K562 (cell line): ENCODE results near the gene ANKDD1A. TPM values are rescaled to one million over a fixed set of nuclear protein-coding genes. Genes with fewer than 3 reads are reported as not detected.
A peak's percentile ranks its signal among the peaks of the same experiment; 100 is the strongest.

Experiments
- ATF1 ChIP-seq, 2 experiments: fragments of 450-650 bp in 1 of 2; IDR thresholded peaks; 2 replicates each; pipeline ENCODE4 v1.6.1; 2016; ENCODE audit warnings: missing compliant biosample characterization in 1 of 2, missing genetic modification characterization in 1 of 2
- BDP1 ChIP-seq: IDR thresholded peaks from 3 replicates; pipeline ENCODE4 v1.6.1; 2011; ENCODE audit not compliant: insufficient read length, insufficient read depth
- BMI1 ChIP-seq: fragments of 150-350 bp; IDR thresholded peaks from 2 replicates; pipeline ENCODE4 v1.6.1; 2014; ENCODE audit warnings: low read length
- ELF4 ChIP-seq: fragments of 450-650 bp; formaldehyde crosslinking; IDR thresholded peaks from 2 replicates; pipeline ENCODE4 v1.4.0; 2022; ENCODE audit warnings: missing genetic modification characterization
- HEY1 ChIP-seq: fragments of 250-450 bp; sonication (Bioruptor Pico); IDR thresholded peaks from 2 replicates; pipeline ENCODE4 v1.5.0; 2020; ENCODE audit warnings: mild to moderate bottlenecking, moderate library complexity, borderline replicate concordance
- HMG20B ChIP-seq: fragments of 250-450 bp; sonication (Bioruptor Pico); IDR thresholded peaks from 2 replicates; pipeline ENCODE4 v1.5.0; 2021; ENCODE audit warnings: mild to moderate bottlenecking
- HNRNPH1 ChIP-seq: fragments of 200-400 bp; formaldehyde crosslinking; optimal IDR thresholded peaks from 2 replicates; pipeline ENCODE3; 2017; ENCODE audit warnings: low read depth, mild to moderate bottlenecking, low read length, moderate library complexity
- MAZ ChIP-seq, 2 experiments: fragments of 450-650 bp in 1 of 2; sonication (generic) in 1 of 2; formaldehyde crosslinking; IDR thresholded peaks in 1 of 2; conservative IDR thresholded peaks in 1 of 2; 2 replicates each; pipeline versions ENCODE4 v1.4.0 to v1.5.0; 2020; ENCODE audit warnings: mild to moderate bottlenecking in 1 of 2, missing genetic modification reagents in 1 of 2
- MIER1 ChIP-seq: fragments of 450-650 bp; IDR thresholded peaks from 2 replicates; pipeline ENCODE4 v1.6.1; 2016; ENCODE audit warnings: antibody characterized with exemption, mild to moderate bottlenecking, low read depth
- POLR2H ChIP-seq: IDR thresholded peaks from 2 replicates; pipeline ENCODE4 v1.6.1; 2016; ENCODE audit warnings: missing genetic modification characterization, low read depth, mild to moderate bottlenecking, control low read depth, missing compliant biosample characterization, moderate library complexity
- RCOR1 ChIP-seq, 2 experiments: IDR thresholded peaks; 2 replicates each; pipeline ENCODE4 v1.6.1; 2012; ENCODE audit warnings: low read depth in 2 of 2, low read length in 2 of 2, borderline replicate concordance in 1 of 2, improper control_type of control experiment in 1 of 2
- SRF ChIP-seq, 2 experiments: fragments of 250-450, 450-650 bp in 1 of 2; sonication (Bioruptor Pico) in 1 of 2; sonication (generic) in 1 of 2; formaldehyde crosslinking; IDR thresholded peaks; 2 replicates each; pipeline versions ENCODE4 v1.5.0 to v1.5.1; 2020 to 2022; ENCODE audit warnings: mild to moderate bottlenecking in 1 of 2, missing genetic modification reagents in 1 of 2
- TAF7 ChIP-seq: fragments of 450-650 bp; IDR thresholded peaks from 2 replicates; pipeline ENCODE4 v1.6.1; 2016; ENCODE audit warnings: missing genetic modification characterization, missing compliant biosample characterization
- ZFX ChIP-seq: sonication (generic); formaldehyde crosslinking; IDR thresholded peaks from 2 replicates; pipeline ENCODE4 v1.8.0; 2022; ENCODE audit warnings: mild to moderate bottlenecking, missing genetic modification reagents, moderate library complexity
- ZNF134 ChIP-seq: fragments of 250-450 bp; sonication (Bioruptor Pico); conservative IDR thresholded peaks from 2 replicates; pipeline ENCODE4 v1.4.0; 2020
- ZNF253 ChIP-seq: fragments of 250-450 bp; sonication (Bioruptor Pico); conservative IDR thresholded peaks from 2 replicates; pipeline ENCODE4 v1.6.1; 2021; ENCODE audit warnings: mild to moderate bottlenecking
- ZNF282 ChIP-seq: sonication (generic); formaldehyde crosslinking; IDR thresholded peaks from 2 replicates; pipeline ENCODE4 v1.8.1; 2023; ENCODE audit warnings: missing genetic modification reagents
- ZNF589 ChIP-seq: fragments of 200-800 bp; sonication (Bioruptor generic); IDR thresholded peaks from 2 replicates; pipeline ENCODE4 v1.6.1; 2016; ENCODE audit warnings: low read depth, missing genetic modification characterization, missing compliant biosample characterization
- polyA plus RNA-seq, 8 experiments: library from polyadenylated mRNA; depleted of rRNA in 4 of 8; stranded (reverse) in 5 of 8; unstranded in 3 of 8; fragments of >200 nt; fragmentation: Nextera tagmentation in 2 of 8; fragmentation: Illumina TruSeq in 1 of 8; extraction: Ambion mirVana in 2 of 8; extraction: Trizol in 1 of 8; gene quantifications; 2 replicates each; pipeline versions ENCODE4 v1.2.1 to v1.2.3, GENCODE V29; 2011 to 2014; ENCODE audit warnings: inconsistent platforms in 1 of 8, missing spikeins in 1 of 8
- total RNA-seq, 7 experiments: library from RNA; depleted of rRNA in 6 of 7; stranded (reverse); fragments of >200 nt in 6 of 7; fragmentation: Illumina TruSeq in 2 of 7; extraction: Trizol in 2 of 7; gene quantifications; 2 replicates each; pipeline versions ENCODE4 v1.2.1 to v1.2.3, GENCODE V29; 2011 to 2021; ENCODE audit warnings: low replicate concordance in 1 of 7
- TF ChIP-seq, protein P1 (sequence below), 2 experiments: fragments of 450-650 bp in 1 of 2; sonication (generic) in 1 of 2; formaldehyde crosslinking; conservative IDR thresholded peaks; 2 replicates each; pipeline versions ENCODE4 v1.4.0 to v1.8.1; 2020 to 2022; ENCODE audit warnings: mild to moderate bottlenecking in 1 of 2, missing genetic modification reagents in 1 of 2
- TF ChIP-seq, protein P2 (sequence below): fragments of 450-650 bp; formaldehyde crosslinking; IDR thresholded peaks from 2 replicates; pipeline ENCODE4 v1.4.0; 2022; ENCODE audit warnings: mild to moderate bottlenecking, moderate library complexity
- TF ChIP-seq, protein P3 (sequence below): sonication (generic); formaldehyde crosslinking; IDR thresholded peaks from 2 replicates; pipeline ENCODE4 v1.8.0; 2022; ENCODE audit warnings: mild to moderate bottlenecking, missing genetic modification reagents

ANKDD1A gene
- total and polyA plus RNA-seq, 9 of the 15 experiments (the other 6 are each of a cell fraction or from before 2014, with no cell fraction given) = 0.08 to 0.80 (median 0.43) TPM

DNA sequence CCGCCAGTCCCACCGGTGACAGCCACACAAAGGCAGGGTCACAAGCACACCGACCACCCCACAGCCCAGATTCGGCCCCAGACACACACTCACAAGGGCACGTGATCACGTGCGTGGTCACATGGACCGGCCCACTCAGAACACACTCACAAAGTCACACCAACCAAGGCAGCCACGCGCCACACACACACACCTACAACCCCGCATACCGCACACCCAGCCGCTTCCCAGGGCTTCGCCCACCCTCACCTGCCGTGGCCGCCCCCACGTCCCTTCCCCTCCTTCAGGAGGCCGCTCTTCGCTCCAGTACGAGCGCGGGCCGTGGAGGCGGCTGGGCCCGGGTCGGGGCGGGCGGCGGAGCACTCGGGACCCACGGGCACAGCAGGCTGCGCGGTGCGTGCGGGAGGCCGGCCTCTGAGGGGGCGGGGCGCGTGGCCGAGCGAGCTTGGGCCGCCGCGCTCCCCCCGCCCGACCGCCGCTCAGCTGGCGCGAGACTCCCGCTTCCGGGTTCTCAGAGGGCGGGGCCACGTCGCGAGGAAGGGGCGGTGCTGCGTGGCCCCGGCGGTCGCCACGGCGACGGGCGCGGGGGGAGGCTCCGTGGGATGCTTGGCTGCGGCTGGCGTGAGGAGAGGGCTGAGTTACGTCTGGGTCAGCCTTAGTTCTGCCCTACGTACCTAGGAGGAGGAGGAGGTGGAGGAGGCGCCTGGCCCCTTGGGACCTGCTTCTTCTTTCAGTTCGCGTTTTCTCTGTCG, 77.9 kb downstream of the ANKDD1A start, which contains the start of gene SPG21 (continued):
- TF ChIP-seq HEY1 (CRISPR knock-in tag) = no peak
- peak; percentile 87 for TF ChIP-seq ELF4 (CRISPR knock-in tag)
- no peak for TF ChIP-seq HMG20B
- no peak for TF ChIP-seq ZNF253 (CRISPR knock-in tag)
- TF ChIP-seq, protein P1, sequence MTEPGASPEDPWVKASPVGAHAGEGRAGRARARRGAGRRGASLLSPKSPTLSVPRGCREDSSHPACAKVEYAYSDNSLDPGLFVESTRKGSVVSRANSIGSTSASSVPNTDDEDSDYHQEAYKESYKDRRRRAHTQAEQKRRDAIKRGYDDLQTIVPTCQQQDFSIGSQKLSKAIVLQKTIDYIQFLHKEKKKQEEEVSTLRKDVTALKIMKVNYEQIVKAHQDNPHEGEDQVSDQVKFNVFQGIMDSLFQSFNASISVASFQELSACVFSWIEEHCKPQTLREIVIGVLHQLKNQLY (CRISPR knock-in tag; conservative IDR thresholded peaks at IDR 0.05) = peak in 1 of 2 experiments; percentile 96; a peak in 2 of 4 replicates
- TF ChIP-seq, protein P2, sequence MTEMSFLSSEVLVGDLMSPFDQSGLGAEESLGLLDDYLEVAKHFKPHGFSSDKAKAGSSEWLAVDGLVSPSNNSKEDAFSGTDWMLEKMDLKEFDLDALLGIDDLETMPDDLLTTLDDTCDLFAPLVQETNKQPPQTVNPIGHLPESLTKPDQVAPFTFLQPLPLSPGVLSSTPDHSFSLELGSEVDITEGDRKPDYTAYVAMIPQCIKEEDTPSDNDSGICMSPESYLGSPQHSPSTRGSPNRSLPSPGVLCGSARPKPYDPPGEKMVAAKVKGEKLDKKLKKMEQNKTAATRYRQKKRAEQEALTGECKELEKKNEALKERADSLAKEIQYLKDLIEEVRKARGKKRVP (CRISPR knock-in tag) = no peak
- TF ChIP-seq BMI1 = peak; percentile 92
- TF ChIP-seq ATF1 (CRISPR knock-in tag; IDR thresholded peaks at IDR 0.05) = no peak
- TF ChIP-seq ATF1 (tag; IDR thresholded peaks at IDR 0.05) = peak; percentile 75
- TF ChIP-seq MAZ (CRISPR knock-in tag; conservative IDR thresholded peaks at IDR 0.05 in 1 of 2, IDR thresholded peaks at IDR 0.05 in 1 of 2) = peak; percentile 92 to 97
- TF ChIP-seq TAF7 (tag) = peak; percentile 60; the same call in 1 of the 2 replicates
- peak in 1 of 2 experiments; percentile 36; a peak in 1 of 4 replicates for TF ChIP-seq SRF (CRISPR knock-in tag; IDR thresholded peaks at IDR 0.05)
- TF ChIP-seq RCOR1 (IDR thresholded peaks at IDR 0.05; ENCODE audit: borderline replicate concordance in 1 of 2, low read depth in 2 of 2, low read length in 2 of 2) = peak in 1 of 2 experiments; percentile 23; a peak in 1 of 4 replicates
- TF ChIP-seq, protein P3, sequence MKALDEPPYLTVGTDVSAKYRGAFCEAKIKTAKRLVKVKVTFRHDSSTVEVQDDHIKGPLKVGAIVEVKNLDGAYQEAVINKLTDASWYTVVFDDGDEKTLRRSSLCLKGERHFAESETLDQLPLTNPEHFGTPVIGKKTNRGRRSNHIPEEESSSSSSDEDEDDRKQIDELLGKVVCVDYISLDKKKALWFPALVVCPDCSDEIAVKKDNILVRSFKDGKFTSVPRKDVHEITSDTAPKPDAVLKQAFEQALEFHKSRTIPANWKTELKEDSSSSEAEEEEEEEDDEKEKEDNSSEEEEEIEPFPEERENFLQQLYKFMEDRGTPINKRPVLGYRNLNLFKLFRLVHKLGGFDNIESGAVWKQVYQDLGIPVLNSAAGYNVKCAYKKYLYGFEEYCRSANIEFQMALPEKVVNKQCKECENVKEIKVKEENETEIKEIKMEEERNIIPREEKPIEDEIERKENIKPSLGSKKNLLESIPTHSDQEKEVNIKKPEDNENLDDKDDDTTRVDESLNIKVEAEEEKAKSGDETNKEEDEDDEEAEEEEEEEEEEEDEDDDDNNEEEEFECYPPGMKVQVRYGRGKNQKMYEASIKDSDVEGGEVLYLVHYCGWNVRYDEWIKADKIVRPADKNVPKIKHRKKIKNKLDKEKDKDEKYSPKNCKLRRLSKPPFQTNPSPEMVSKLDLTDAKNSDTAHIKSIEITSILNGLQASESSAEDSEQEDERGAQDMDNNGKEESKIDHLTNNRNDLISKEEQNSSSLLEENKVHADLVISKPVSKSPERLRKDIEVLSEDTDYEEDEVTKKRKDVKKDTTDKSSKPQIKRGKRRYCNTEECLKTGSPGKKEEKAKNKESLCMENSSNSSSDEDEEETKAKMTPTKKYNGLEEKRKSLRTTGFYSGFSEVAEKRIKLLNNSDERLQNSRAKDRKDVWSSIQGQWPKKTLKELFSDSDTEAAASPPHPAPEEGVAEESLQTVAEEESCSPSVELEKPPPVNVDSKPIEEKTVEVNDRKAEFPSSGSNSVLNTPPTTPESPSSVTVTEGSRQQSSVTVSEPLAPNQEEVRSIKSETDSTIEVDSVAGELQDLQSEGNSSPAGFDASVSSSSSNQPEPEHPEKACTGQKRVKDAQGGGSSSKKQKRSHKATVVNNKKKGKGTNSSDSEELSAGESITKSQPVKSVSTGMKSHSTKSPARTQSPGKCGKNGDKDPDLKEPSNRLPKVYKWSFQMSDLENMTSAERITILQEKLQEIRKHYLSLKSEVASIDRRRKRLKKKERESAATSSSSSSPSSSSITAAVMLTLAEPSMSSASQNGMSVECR (CRISPR knock-in tag) = peak; percentile 91
- TF ChIP-seq ZNF589 (CRISPR knock-in tag) = no peak
- TF ChIP-seq BDP1 = no peak
- TF ChIP-seq POLR2H = peak; percentile 77
- peak; percentile 63; the same call in 1 of the 2 replicates for TF ChIP-seq ZFX
- no peak for TF ChIP-seq HNRNPH1
- TF ChIP-seq ZNF134 = no peak
- TF ChIP-seq ZNF282 (CRISPR knock-in tag) = peak; percentile 31; the same call in 1 of the 2 replicates
- TF ChIP-seq MIER1 = peak; percentile 22; the same call in 1 of the 2 replicates
